DOHH2 (cell line): ENCODE measurements around the gene LRRC27.

Experiments used
- H3F3A ChIP-seq: fragments of 200-600 bp; sonication (generic), shearing (Covaris generic); 2 replicates; pipeline ENCODE4 v1.6.0; 2016; ENCODE audit warnings: antibody characterized with exemption, mild to moderate bottlenecking; ENCODE audit not compliant: control insufficient read depth, insufficient read depth
- H3K27ac ChIP-seq: fragments of 200-600 bp; sonication (generic); 2 replicates; pipeline ENCODE4 v1.5.1; 2014; ENCODE audit warnings: low read depth, mild to moderate bottlenecking, low read length, moderate library complexity
- H3K27me3 ChIP-seq: fragments of 200-600 bp; sonication (generic); 2 replicates; pipeline ENCODE4 v1.6.1; 2014; ENCODE audit warnings: mild to moderate bottlenecking, low read length, mixed read lengths; ENCODE audit not compliant: control insufficient read depth
- H3K36me3 ChIP-seq: fragments of 200-600 bp; sonication (generic); 2 replicates; pipeline ENCODE4 v1.6.1; 2014; ENCODE audit warnings: mild to moderate bottlenecking, low read length, moderate library complexity, mixed read lengths; ENCODE audit not compliant: control insufficient read depth
- H3K4me1 ChIP-seq: fragments of 200-600 bp; sonication (generic); 2 replicates; pipeline ENCODE4 v1.6.1; 2014; ENCODE audit warnings: mild to moderate bottlenecking, low read length, mixed read lengths; ENCODE audit not compliant: control insufficient read depth
- H3K4me2 ChIP-seq: fragments of 200-600 bp; sonication (generic); 2 replicates; pipeline ENCODE4 v1.6.0; 2014; ENCODE audit warnings: mild to moderate bottlenecking, low read length, moderate library complexity
- H3K4me3 ChIP-seq: fragments of 200-600 bp; sonication (generic); 2 replicates; pipeline ENCODE4 v1.5.1; 2014; ENCODE audit warnings: mild to moderate bottlenecking, low read length, mixed read lengths
- H3K79me2 ChIP-seq: fragments of 200-600 bp; sonication (generic); 2 replicates; pipeline ENCODE4 v1.6.1; 2014; ENCODE audit warnings: mild to moderate bottlenecking, low read length, mixed read lengths; ENCODE audit not compliant: control insufficient read depth
- H3K9me2 ChIP-seq: fragments of 200-600 bp; sonication (generic); replicated peaks from 2 replicates; pipeline ENCODE4 v1.6.1; 2014; ENCODE audit warnings: mild to moderate bottlenecking, low read length, mixed read lengths; ENCODE audit not compliant: control insufficient read depth
- H3K9me3 ChIP-seq: fragments of 200-600 bp; sonication (generic); 2 replicates; pipeline ENCODE4 v1.6.1; 2014; ENCODE audit warnings: antibody characterized with exemption, low read length, mixed read lengths; ENCODE audit not compliant: control insufficient read depth, insufficient read depth
- H4K20me1 ChIP-seq: fragments of 200-600 bp; sonication (generic); 2 replicates; pipeline ENCODE4 v1.6.0; 2014; ENCODE audit warnings: low read depth, mild to moderate bottlenecking, antibody characterized with exemption, low read length, moderate library complexity; ENCODE audit not compliant: control insufficient read depth, insufficient read depth
- CTCF ChIP-seq: fragments of 200-600 bp; sonication (generic); IDR thresholded peaks from one replicate; pipeline ENCODE4 v1.5.1; 2014; ENCODE audit warnings: antibody characterized with exemption, mild to moderate bottlenecking, low read depth, low read length; ENCODE audit not compliant: poor library complexity, severe bottlenecking
- EZH2phosphoT487 ChIP-seq: fragments of 200-600 bp; sonication (generic); IDR thresholded peaks from 2 replicates; pipeline ENCODE4 v1.6.1; 2017; ENCODE audit warnings: borderline replicate concordance, mild to moderate bottlenecking, antibody characterized with exemption, low read length, moderate library complexity, mixed read lengths

The LRRC27 gene

DNA sequence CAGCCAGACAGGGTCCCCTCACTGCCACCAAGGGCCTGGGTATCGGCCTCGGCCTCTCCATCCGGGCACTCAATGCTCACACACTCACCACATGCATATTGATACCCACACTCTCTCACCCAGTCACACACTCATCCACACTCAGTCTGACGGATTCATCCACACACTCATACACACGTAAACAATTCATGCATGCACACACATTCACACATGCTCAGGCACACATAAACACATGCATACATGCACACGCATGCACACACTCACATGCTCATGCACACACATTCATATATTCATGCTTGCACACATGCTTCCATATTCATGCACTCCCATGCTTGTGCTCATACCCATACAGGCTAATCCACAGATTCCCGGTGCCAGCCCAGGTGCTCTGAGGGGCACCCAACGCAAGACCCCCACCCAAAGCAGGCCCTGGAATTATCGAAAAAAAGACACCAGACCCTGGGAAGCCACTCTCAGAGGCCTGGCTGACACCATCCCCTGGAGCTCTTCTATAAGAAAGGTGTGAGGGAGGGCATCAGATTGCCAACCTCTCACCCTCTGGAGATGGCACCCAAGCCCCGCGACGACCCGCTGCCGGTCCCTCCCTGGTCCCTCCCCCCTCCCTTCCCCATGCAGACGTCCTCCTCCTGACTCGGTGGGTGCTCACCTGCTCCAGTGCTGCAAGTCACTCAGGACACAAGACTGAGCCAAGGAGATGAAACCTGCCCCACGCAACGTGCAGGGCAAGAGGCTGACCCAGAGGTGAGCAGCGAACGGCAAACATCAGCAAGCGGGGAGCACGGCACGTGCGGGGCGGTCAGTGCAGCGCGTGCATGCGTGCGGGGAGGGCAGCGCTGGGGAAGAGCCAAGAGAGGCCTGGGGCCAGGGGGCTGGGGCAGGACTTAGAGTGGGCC is 39.4 kb upstream of the LRRC27 start:
- no peaks in the 10 kb centered on the region for H3K36me3 ChIP-seq

GRCh38 chr10:132293201-132293812 is 38.7 kb upstream of the LRRC27 start:
- H3F3A ChIP-seq, result no peaks in the 10 kb centered on the region
- H3K4me3 ChIP-seq, result no peak overlapping the region
- no peak for TF ChIP-seq CTCF
- no peak for TF ChIP-seq EZH2phosphoT487
- no peaks in the 10 kb centered on the region for H3K36me3 ChIP-seq
- H3K9me2 ChIP-seq, result no peaks in the 10 kb centered on the region
- H3K4me1 ChIP-seq, result peaks cover 6% of the 10 kb centered on the region; the same call in 1 of the 2 replicates
- no peak overlapping the region for H3K4me2 ChIP-seq
- no peak overlapping the region for H3K27ac ChIP-seq
- no peaks in the 10 kb centered on the region for H4K20me1 ChIP-seq
- H3K27me3 ChIP-seq, result no peaks in the 10 kb centered on the region
- no peaks in the 10 kb centered on the region for H3K79me2 ChIP-seq
- no peaks in the 10 kb centered on the region for H3K9me3 ChIP-seq

More for the DNA sequence above, 39.4 kb upstream of the LRRC27 start:
- TF ChIP-seq EZH2phosphoT487 (no peak), CTCF (no peak)
- H4K20me1 ChIP-seq, result no peaks in the 10 kb centered on the region
- no peaks in the 10 kb centered on the region for H3K9me2 ChIP-seq
- H3K27me3 ChIP-seq, result no peaks in the 10 kb centered on the region
- H3K4me2 ChIP-seq, result no peak overlapping the region
- H3K4me1 ChIP-seq, result peaks cover 4% of the 10 kb centered on the region; the same call in 1 of the 2 replicates
- no peak overlapping the region for H3K27ac ChIP-seq
- no peaks in the 10 kb centered on the region for H3K79me2 ChIP-seq
- H3K4me3 ChIP-seq, result no peak overlapping the region
- no peaks in the 10 kb centered on the region for H3F3A ChIP-seq
- H3K9me3 ChIP-seq, result no peaks in the 10 kb centered on the region

DNA sequence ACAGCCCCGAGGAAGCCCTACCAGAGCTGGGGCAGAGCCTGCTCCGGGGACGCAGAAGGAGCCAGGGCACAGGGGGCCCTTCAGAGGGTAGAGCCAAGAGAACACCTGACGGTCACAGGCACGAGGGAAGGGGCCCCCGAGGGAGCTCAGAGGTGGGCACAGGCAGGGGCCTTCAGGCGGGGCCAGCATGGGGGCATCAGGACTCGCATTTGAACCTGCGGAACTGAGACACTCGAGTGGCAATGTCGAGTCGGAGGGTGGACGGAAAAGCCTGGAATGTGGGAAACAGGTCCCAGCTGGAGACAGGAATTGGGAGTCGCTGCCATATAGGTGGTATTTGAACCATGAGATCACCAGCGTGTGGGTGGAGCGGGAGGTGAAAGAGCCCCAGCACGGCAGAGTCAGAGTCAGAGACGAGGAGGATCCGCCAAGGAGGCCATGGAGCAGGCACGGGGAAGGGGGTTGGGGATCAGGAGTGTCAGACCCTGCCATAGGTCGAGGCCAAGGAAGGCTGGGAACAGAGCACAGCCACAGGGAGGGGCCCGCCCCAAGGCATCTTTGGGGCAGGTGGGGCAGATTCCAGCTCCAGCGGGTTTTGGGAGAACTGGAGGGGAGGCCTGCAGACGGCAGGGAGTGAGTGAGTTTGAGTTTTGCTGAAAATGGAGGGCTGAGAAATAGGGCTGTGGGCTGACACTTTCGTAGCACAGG is 38.0 kb upstream of the LRRC27 start:
- Histone ChIP-seq H3K9me2 (no peaks in the 10 kb centered on the region), H3K36me3 (no peaks in the 10 kb centered on the region), H3K79me2 (no peaks in the 10 kb centered on the region), H3F3A (no peaks in the 10 kb centered on the region), H4K20me1 (no peaks in the 10 kb centered on the region), H3K4me2 (no peak overlapping the region), H3K27ac (no peak overlapping the region), H3K4me1 (peaks cover 6% of the 10 kb centered on the region; the same call in 1 of the 2 replicates), H3K27me3 (no peaks in the 10 kb centered on the region), H3K9me3 (no peaks in the 10 kb centered on the region), H3K4me3 (no peak overlapping the region)
- TF ChIP-seq EZH2phosphoT487 (no peak), CTCF (no peak)
